NCI-H1092 treated with DMSO at 0.1 percent for 48 hours (cell line): ENCODE data around the gene PALLD.
"Not testable (repeated sequence)": the region's sequence is repeated elsewhere in the genome, so short reads cannot be mapped to it uniquely, and the experiment has no call there.

Source experiments
- DNase-seq: peaks from one replicate; lab custom pipeline; 2025; lab: John Stamatoyannopoulos, UW

Gene PALLD

GRCh38 chr4:168908093-168908492 lies 411.2 kb downstream of the PALLD start:
- no peak for DNase-seq

- no peak for DNase-seq
Measured at GRCh38 chr4:168908851-168909273, 412.0 kb downstream of the PALLD start.

- DNase-seq = no peak
Measured at GRCh38 chr4:168914095-168914494, 417.2 kb downstream of the PALLD start.

DNA sequence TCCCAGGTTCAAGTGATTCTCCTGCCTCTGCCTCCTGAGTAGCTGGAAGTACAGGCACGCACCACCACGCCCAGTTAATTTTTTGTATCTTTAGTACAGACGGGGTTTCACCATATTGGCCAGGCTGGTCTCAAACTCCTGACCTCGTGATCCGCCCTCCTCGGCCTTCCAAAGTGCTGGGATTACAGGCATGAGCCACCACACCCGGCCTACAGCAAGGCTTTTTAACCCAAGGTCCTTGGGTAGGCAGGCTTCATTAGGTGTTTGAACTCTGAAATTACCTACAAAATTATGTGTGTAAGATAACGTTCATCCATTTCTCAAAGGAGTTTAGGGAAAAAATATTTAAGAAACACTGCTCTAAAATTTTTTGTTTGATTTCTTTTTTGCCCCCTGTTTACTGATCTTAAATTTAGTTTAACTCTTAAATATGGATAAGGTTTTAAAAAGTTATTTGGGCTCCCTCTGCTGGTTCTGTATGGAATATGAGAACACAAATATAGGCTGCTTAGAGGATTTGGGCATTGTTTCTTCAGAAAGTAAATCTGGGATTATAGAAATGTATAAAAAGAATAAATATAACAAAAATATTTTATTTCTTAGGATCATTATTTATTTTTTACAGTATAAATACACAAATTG lies 420.4 kb downstream of the PALLD start:
- DNase-seq = peak; percentile 60

DNA sequence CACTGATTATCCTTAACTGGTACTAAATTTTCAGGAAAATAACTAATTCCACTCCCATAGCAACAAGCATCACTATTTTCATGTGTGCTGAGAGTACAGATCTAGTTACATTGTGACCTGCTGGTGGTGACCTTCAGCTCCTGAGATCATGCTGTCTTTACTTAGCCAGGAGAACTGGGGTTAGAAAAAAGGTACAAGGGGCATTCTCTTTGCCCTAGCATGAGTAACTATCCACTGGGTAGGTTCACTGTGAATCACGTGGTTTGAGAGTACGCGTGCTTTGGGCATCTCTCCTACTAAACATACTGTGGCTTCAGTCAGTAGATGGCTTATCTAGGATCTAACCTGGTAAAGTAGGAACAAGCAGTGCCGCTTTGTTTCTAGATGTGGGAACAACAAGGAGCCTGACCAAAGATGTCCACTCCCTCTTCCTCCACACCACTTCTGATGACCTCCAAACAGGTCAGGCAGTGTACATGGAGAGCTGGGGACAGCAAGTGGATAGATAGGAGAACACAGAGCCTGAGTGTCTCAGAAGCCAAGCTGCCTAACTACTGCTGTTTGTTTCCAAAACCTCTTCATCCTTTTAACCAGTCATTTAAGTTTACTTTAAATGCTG lies 423.0 kb downstream of the PALLD start:
- no peak for DNase-seq

DNA sequence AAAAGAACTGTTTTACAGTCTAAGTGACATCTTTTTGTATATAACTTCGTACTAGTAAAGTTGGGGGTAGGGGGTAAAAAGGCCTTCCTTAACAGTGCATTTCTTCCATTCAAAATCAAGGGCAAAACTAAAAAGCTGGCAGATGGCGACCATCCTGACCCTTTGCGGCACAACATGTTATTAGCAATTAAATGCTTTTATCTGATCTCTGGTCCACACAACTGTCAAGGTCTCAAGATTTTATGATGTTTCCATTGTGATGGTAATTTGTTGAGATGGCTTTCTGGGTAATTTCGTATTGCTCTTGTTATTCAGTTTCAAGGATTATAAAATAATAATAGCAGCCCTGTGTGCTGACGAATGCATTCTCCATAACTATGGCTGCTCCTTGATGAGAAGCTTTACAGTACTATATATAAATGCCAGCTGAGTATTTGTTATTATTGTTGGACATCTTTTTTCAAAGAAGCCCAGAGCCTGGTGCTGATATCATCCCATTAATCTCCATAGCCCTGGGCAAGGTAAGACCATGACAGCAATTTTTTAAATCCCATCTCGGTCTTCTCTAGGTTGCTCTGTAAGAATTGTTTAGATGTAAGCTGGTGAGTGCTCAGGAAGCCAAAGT lies 423.7 kb downstream of the PALLD start:
- DNase-seq = no peak

DNA sequence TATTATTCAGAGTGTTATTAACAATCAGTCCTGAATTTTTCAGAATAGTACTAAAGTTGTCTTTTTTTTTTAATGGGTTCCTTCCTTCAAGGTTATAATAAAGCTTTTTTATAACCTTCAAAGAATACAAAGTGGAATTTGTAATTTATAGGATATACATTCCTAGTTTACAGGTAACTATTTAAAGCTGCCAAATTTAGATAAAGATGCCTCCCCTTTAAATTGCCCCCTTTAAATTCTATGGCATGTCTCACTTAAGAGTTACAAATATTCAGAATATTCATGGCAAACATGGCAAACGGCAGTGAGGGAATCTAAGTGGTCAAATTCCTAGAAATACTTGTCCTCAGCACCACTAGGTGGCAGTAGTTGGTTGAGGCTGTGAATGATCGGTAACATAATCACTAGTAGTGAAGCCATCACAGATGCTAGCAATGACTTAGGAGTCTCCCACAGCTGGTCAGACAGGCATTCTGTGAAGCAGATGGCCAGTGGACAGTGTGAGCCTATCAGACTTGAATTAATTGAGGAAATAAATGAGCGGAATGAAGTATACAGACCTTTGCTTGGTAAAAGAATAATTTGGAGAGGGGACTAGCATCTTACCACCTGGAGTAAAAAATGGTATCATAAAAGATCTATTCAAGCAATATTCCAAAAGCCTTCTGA lies 426.8 kb downstream of the PALLD start:
- DNase-seq = peak; percentile 81

GRCh38 chr4:168924667-168925066 lies 427.8 kb downstream of the PALLD start:
- DNase-seq = no peak

DNA sequence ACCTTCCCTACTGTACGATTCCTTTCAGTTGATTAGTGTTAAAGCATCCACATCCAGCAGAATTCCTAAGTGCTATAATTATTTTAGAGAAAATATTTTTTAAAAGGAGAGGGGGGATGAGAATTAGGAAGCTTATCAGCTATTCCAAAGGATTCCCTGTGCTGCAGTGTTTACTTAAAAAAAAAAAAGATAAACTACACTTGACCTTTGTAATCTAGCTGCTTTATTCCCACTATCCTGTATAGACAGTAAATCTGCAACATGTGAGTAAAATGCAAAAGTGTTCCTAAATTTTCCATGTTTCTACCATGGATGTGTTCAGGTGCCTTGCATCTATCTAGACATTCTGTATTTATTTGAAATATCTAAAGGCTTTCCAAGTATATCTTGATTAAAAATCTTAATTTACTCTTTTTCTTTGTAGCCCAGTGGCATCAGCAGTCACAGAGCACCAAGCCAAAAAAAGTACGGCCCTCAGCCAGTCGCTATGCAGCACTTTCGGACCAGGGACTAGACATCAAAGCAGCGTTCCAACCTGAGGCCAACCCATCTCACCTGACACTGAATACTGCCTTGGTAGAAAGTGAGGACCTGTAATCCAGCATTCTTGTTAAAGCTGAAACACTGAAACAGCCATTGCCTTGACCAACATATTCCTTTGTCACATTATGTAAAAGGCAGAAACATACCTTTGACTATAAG lies 429.1 kb downstream of the PALLD start:
- DNase-seq = no peak

DNA sequence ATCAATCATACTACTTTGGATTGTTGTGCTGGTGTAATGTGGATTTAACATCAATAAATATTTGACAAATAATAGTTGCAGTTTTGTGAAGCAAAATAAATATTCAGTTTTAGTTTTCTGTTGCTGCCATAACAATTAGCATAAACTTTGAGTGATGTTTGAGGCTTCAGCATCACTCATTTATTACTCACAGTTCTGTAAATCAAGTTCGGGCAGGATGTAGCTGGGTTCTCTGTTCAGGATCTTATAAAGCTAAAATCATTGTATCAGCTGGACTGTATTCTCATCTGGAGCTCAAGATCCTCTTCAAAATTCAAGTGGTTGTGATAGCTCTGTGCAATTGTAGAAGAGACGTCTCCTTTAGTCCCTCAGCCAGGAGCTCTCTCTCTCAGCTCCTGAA lies 431.5 kb downstream of the PALLD start:
- no peak for DNase-seq

- DNase-seq = no peak
Measured at GRCh38 chr4:168928875-168929274, 432.0 kb downstream of the PALLD start.

DNA sequence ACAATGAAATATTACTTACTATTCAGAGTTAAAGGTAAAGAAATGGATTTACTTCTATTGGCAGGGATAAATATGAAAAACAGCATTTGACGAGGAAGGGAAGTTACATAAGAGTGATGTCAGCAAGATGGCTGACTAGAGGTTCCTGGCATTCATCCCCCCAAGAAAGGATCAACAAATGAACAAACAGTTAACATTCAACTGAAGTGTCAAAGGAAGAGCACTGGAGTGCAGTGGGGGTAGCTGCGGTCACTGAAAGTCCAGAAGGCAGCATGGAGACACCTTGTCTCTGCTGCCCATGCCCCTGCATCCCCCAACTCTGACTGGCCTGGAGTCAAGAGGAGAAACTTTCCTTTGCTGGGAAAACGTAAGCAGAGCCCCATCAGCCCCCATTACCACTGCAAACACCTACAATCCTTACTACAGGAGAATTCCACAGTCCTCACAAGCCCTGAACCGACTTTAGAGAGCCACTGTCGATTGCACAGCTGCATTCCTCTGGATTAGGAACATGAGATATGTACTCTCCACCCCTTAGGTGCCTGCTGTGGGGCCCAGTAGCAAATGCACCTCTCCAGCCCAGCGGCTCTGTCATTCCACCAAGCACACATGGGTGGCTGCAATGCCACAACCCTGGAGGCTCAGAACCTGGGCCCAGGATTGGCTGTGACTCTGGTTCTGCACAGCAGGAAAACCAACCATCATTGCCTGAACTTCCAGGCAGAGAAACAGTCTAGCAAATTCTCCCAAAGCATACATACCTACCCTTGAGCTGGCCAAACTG lies 433.8 kb downstream of the PALLD start:
- no peak for DNase-seq

GRCh38 chr4:168931215-168931650 lies 434.4 kb downstream of the PALLD start:
- DNase-seq = no peak

DNA sequence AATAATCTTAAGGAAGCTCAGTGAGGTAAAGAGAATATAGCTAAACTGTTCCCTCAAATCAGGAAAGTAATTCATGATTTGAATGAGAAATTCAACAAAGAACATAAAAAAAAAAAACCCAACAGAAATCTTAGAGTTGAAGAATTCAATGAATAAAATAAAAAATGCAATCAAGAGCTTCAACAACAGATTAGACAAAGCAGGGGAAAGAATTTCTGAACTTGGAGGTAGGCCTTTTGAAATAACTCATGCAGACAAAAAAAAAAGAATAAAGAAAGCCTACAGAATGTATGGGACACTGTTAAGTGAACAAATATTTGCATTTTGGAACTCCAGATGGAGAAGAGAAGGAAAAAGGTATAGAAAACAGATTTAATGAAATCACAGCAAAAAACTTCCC lies 435.3 kb downstream of the PALLD start:
- DNase-seq = no peak

DNA sequence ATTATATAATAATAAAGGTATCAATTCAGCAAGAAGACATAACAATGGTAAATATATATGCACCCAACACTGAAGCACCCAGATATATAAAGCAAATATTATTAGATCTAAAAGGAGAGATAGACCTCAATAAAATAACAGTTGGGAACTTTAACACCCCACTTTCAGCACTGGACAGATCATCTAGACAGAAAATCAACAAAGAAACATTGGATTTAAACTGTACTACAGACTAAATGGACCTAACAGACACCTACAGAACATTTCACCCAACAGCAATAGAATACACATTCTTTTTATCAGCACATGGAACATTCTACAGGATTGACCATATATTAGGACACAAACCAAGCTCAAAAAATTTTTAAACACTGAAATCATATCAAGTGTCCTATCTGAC lies 436.6 kb downstream of the PALLD start:
- no peak for DNase-seq

- not testable (repeated sequence) for DNase-seq
Measured at GRCh38 chr4:168937473-168937872, 440.6 kb downstream of the PALLD start.

- DNase-seq = no peak
Measured at GRCh38 chr4:168942985-168943384, 446.1 kb downstream of the PALLD start.

GRCh38 chr4:168945291-168945690 lies 448.4 kb downstream of the PALLD start:
- no peak for DNase-seq

GRCh38 chr4:168952821-168953246 lies 456.0 kb downstream of the PALLD start:
- not testable (repeated sequence) for DNase-seq

DNA sequence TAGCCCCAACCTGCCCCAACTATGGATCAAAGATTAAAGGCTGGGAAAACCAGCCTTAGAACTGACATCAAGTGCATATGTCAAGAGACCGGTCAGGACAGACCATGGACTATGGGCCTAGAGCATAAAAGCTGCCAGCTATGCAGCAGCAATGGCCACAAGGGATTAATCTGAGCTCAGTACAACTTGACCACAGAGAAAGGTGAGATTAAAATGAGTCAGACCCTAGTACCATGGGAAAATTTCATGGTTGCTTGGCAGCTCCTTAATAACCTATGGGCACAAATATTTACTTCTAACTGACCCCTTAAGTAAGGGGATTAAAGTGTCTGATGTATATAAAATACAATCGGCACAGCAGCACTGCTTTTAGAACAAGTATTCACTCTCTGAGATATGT lies 458.8 kb downstream of the PALLD start:
- no peak for DNase-seq

- no peak for DNase-seq
Measured at GRCh38 chr4:168960716-168961115, 463.9 kb downstream of the PALLD start.
